ENCODE results near the gene NCF2. TPM values are rescaled to one million over a fixed set of nuclear protein-coding genes. Genes with fewer than 3 reads are reported as not detected.

Gene NCF2
- total RNA-seq, 6 experiments from 2014 or later = 0.61 to 2.8 (median 1.5) TPM

DNA sequence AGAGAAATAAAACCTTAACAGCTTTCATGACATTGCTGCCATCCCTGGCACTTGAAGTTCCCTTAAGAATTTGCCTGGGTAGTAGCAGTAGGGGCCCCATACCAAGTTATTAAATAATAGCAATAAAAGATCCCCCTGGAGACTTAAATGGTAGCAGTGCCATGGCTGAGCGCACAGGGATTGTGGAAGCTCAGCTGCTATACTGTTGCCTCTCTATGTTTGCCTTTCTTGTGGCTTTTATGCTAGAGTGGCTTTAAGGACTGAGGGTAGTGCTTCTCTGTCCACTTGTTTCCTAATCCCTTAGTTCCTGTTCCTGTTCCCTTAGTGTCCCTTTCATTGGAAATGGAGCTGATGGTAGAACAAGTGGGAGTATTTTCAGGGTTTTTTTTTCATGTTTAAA, 42.1 kb downstream of the NCF2 start:
- no peaks in the 10 kb centered on the region for H3K9me3 Mint-ChIP-seq
- TF ChIP-seq CTCF (IDR thresholded peaks at IDR 0.05) = no peak
- H3K4me3 Mint-ChIP-seq = no peak overlapping the region
- DNase-seq = no peak
- peaks cover 7% of the 10 kb centered on the region for H3K4me1 Mint-ChIP-seq (ENCODE audit: low read depth)
- H3K36me3 Mint-ChIP-seq (ENCODE audit: low read depth) = peaks cover 19% of the 10 kb centered on the region
- H3K27ac Mint-ChIP-seq = no peak overlapping the region
- peaks cover 2% of the 10 kb centered on the region; the same call in 1 of the 2 replicates for H3K27me3 Mint-ChIP-seq (ENCODE audit: insufficient read depth)

DNA sequence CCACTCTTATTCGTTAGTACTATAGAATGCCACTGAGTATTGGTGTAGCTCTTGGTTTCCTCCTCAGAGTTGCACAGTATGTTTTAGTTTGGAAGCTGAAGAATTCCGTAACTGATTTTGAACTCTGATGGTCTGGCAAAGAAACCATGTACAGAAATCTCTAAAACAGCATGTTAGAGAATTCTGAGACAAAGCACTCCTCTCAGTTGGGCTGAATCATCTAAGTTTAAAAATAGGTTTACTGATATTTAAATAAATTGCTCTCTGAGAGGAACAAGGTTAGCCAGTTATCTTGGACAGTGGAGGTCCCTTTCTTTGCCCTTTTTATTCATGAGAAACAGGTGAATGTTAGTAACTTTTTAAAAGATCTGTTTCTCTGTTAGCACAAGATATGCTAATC, 43.8 kb downstream of the NCF2 start:
- Mint-ChIP-seq H3K4me1 (ENCODE audit: low read depth) (peaks cover 7% of the 10 kb centered on the region), H3K4me3 (no peak overlapping the region), H3K9me3 (no peaks in the 10 kb centered on the region), H3K27ac (peak overlapping the region; percentile 3; the same call in 1 of the 2 replicates), H3K36me3 (ENCODE audit: low read depth) (peaks cover 14% of the 10 kb centered on the region; the same call in 1 of the 2 replicates), H3K27me3 (ENCODE audit: insufficient read depth) (peaks cover 2% of the 10 kb centered on the region; the same call in 1 of the 2 replicates)
- DNase-seq = no peak
- TF ChIP-seq CTCF (IDR thresholded peaks at IDR 0.05) = no peak

DNA sequence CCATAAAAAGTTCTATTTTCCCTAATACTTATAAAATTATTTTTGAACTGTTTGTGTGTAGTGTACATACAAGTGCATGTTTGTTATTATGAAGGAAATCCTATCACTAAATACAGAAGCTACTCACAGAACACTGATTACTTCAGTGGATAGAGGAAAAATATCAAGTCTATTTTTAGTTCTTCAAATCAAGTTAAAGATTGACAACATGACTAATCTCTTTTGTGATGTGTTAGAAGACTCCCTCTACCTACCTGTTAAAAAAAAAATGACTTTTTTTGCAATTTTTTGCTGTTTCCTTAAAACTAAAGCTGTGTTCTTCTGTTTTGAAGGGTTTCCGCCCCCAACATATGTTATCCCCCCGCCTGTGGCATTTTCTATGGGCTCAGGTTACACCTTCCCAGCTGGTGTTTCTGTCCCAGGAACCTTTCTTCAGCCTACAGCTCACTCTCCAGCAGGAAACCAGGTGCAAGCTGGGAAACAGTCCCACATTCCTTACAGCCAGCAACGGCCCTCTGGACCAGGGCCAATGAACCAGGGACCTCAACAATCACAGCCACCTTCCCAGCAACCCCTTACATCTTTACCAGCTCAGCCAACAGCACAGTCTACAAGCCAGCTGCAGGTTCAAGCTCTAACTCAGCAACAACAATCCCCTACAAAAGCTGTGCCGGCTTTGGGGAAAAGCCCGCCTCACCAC, 45.5 kb downstream of the NCF2 start:
- peaks cover 7% of the 10 kb centered on the region for H3K4me1 Mint-ChIP-seq (ENCODE audit: low read depth)
- no peak for TF ChIP-seq CTCF (IDR thresholded peaks at IDR 0.05)
- peaks cover 13% of the 10 kb centered on the region; the same call in 1 of the 2 replicates for H3K36me3 Mint-ChIP-seq (ENCODE audit: low read depth)
- H3K9me3 Mint-ChIP-seq = no peaks in the 10 kb centered on the region
- no peak overlapping the region for H3K4me3 Mint-ChIP-seq
- DNase-seq = no peak
- H3K27me3 Mint-ChIP-seq (ENCODE audit: insufficient read depth) = 0 out of 2 replicates have a peak, but pooled peaks cover 2% of the 10 kb centered on the region
- 0 out of 2 replicates have a peak overlapping the region, but pooled peaks have one; percentile 36 for H3K27ac Mint-ChIP-seq

- DNase-seq = peak; percentile 68
- peak; percentile 81 for TF ChIP-seq CTCF (IDR thresholded peaks at IDR 0.05)
- Mint-ChIP-seq H3K4me3 (no peak overlapping the region; the same call in 1 of the 2 replicates), H3K36me3 (ENCODE audit: low read depth) (peaks cover 18% of the 10 kb centered on the region), H3K27me3 (ENCODE audit: insufficient read depth) (0 out of 2 replicates have a peak, but pooled peaks cover 2% of the 10 kb centered on the region), H3K27ac (peak overlapping the region; percentile 10; the same call in 1 of the 2 replicates), H3K4me1 (ENCODE audit: low read depth) (peaks cover 7% of the 10 kb centered on the region), H3K9me3 (no peaks in the 10 kb centered on the region)
Measured at GRCh38 chr1:183543619-183544204, 46.5 kb downstream of the NCF2 start.

DNA sequence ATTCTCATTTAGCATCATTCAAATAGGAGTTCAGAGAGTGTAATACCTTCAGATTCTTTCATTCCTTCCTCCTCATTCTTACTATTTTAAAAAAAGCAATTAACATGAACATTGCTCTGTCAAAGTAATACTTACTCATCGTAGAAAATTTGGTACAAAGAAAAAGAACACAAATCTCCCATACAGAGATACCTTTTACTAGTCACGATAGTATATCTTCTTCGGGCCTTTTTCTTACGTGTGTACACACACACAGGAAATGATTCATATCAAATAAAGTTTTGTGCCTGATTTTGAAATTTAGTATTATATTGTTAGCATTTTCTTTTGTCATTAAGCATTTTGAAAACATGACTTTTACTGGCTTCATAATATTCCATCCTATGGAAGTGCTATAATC, 52.9 kb downstream of the NCF2 start:
- TF ChIP-seq CTCF (IDR thresholded peaks at IDR 0.05) = no peak
- no peaks in the 10 kb centered on the region for H3K4me1 Mint-ChIP-seq (ENCODE audit: low read depth)
- no peak for DNase-seq
- H3K27me3 Mint-ChIP-seq (ENCODE audit: insufficient read depth) = no peaks in the 10 kb centered on the region; the same call in 1 of the 2 replicates
- no peak overlapping the region for H3K27ac Mint-ChIP-seq
- peaks cover 44% of the 10 kb centered on the region for H3K36me3 Mint-ChIP-seq (ENCODE audit: low read depth)
- no peaks in the 10 kb centered on the region for H3K9me3 Mint-ChIP-seq
- no peak overlapping the region for H3K4me3 Mint-ChIP-seq

Measured in HFFc6 (cell line).